ENCODE results near the gene MIS18BP1. TPM values are rescaled to one million over a fixed set of nuclear protein-coding genes. Genes with fewer than 3 reads are reported as not detected.

Gene MIS18BP1
- total RNA-seq, 1 experiment from 2014 or later = 38.4 TPM

DNA sequence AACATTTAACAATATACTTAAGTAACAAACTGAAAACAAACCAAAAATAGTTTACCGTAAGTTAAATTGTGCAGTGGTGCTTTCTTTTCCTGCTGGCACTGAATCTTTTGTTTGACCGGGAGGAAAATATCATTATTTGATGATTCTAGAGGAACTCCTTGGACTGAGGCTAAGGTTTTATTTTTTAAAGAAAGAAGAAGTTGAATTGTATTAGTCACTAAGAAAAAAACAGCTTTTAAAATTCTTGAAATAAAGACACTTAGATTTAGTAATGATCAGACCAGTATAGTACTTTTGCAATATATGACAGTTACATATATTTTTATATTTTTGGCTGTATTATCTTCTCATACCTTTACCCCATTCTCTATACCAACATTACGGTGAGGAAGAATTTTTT, 10.3 kb downstream of the MIS18BP1 start:
- DNase-seq = no peak
- POLR2A ChIA-PET = no interaction called here
- H3K36me3 ChIP-seq (ENCODE audit: control insufficient read depth, insufficient read depth, low read length) = no peaks in the 10 kb centered on the region
- no TSS peak for BruUV-seq (replicated peaks)
- Mint-ChIP-seq H3K36me3 (ENCODE audit: insufficient read depth, unreplicated experiment) (peaks cover 10% of the 10 kb centered on the region), H3K9me3 (ENCODE audit: unreplicated experiment) (no peaks in the 10 kb centered on the region), H3K4me3 (ENCODE audit: unreplicated experiment) (no peak overlapping the region), H3K4me1 (ENCODE audit: low read depth, unreplicated experiment) (peaks cover 7% of the 10 kb centered on the region), H3K27me3 (ENCODE audit: insufficient read depth, unreplicated experiment) (no peaks in the 10 kb centered on the region), H3K27ac (ENCODE audit: unreplicated experiment) (no peak overlapping the region)
- no peak overlapping the region for H3K4me3 ChIP-seq (ENCODE audit: low read depth, low read length)
- TF ChIP-seq, protein P1, sequence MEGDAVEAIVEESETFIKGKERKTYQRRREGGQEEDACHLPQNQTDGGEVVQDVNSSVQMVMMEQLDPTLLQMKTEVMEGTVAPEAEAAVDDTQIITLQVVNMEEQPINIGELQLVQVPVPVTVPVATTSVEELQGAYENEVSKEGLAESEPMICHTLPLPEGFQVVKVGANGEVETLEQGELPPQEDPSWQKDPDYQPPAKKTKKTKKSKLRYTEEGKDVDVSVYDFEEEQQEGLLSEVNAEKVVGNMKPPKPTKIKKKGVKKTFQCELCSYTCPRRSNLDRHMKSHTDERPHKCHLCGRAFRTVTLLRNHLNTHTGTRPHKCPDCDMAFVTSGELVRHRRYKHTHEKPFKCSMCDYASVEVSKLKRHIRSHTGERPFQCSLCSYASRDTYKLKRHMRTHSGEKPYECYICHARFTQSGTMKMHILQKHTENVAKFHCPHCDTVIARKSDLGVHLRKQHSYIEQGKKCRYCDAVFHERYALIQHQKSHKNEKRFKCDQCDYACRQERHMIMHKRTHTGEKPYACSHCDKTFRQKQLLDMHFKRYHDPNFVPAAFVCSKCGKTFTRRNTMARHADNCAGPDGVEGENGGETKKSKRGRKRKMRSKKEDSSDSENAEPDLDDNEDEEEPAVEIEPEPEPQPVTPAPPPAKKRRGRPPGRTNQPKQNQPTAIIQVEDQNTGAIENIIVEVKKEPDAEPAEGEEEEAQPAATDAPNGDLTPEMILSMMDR (IDR thresholded peaks at IDR 0.05; ENCODE audit: insufficient read depth in 1 of 2, low read depth in 1 of 2, low read length in 1 of 2, severe bottlenecking in 1 of 2, unreplicated experiment in 1 of 2) = no peak
- peaks cover 3% of the 10 kb centered on the region; the same call in 1 of the 2 replicates for H3K4me1 ChIP-seq
- intact Hi-C loops (cut with micrococcal nuclease; ENCODE audit: unreplicated experiment) = no loop called here
- no peaks in the 10 kb centered on the region for H3K9me3 ChIP-seq
- CTCF ChIA-PET = no interaction called here
- no peaks in the 10 kb centered on the region for H3K27me3 ChIP-seq (replicated peaks; ENCODE audit: control insufficient read depth, insufficient read depth, low read length)

GRCh38 chr14:45238988-45239387, 14.0 kb downstream of the MIS18BP1 start:
- Mint-ChIP-seq H3K27me3 (ENCODE audit: insufficient read depth, unreplicated experiment) (no peaks in the 10 kb centered on the region), H3K36me3 (ENCODE audit: insufficient read depth, unreplicated experiment) (peaks cover 23% of the 10 kb centered on the region), H3K4me1 (ENCODE audit: low read depth, unreplicated experiment) (peaks cover 7% of the 10 kb centered on the region), H3K27ac (ENCODE audit: unreplicated experiment) (no peak overlapping the region), H3K4me3 (ENCODE audit: unreplicated experiment) (no peak overlapping the region), H3K9me3 (ENCODE audit: unreplicated experiment) (no peaks in the 10 kb centered on the region)
- Histone ChIP-seq H3K9me3 (no peaks in the 10 kb centered on the region), H3K27me3 (replicated peaks; ENCODE audit: control insufficient read depth, insufficient read depth, low read length) (no peaks in the 10 kb centered on the region), H3K36me3 (ENCODE audit: control insufficient read depth, insufficient read depth, low read length) (no peaks in the 10 kb centered on the region), H3K4me3 (ENCODE audit: low read depth, low read length) (no peak overlapping the region), H3K4me1 (no peaks in the 10 kb centered on the region)
- TF ChIP-seq, protein P1 (IDR thresholded peaks at IDR 0.05; ENCODE audit: insufficient read depth in 1 of 2, low read depth in 1 of 2, low read length in 1 of 2, severe bottlenecking in 1 of 2, unreplicated experiment in 1 of 2) = no peak
- intact Hi-C loops (cut with micrococcal nuclease; ENCODE audit: unreplicated experiment) = no loop called here
- ChIA-PET CTCF (no interaction called here), POLR2A (no interaction called here)
- no TSS peak for BruUV-seq (replicated peaks)
- DNase-seq = no peak

DNA sequence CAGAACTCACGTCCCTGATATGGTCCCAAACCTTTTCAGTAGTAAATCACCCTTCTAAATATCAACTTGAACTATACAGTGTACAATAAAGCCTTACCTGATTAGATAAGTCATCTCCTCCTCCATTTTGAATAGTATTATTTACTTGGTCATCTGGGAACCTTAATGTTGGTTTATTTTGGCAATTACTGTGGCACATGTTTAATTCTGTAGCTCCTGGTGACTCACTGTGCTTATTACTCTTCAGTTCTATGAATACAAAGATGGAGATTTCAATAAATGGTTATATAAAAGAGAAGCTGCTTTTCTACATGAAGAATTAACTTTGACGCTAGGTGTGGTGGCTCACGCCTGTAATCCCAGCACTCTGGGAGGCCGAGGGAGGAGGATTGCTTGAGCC, 25.4 kb downstream of the MIS18BP1 start:
- no peak for DNase-seq
- H3K36me3 ChIP-seq (ENCODE audit: control insufficient read depth, insufficient read depth, low read length) = no peaks in the 10 kb centered on the region
- H3K27me3 ChIP-seq (replicated peaks; ENCODE audit: control insufficient read depth, insufficient read depth, low read length) = no peaks in the 10 kb centered on the region
- no peaks in the 10 kb centered on the region for H3K27me3 Mint-ChIP-seq (ENCODE audit: insufficient read depth, unreplicated experiment)
- H3K36me3 Mint-ChIP-seq (ENCODE audit: insufficient read depth, unreplicated experiment) = peaks cover 68% of the 10 kb centered on the region
- no peaks in the 10 kb centered on the region for H3K9me3 Mint-ChIP-seq (ENCODE audit: unreplicated experiment)
- ChIA-PET POLR2A (no interaction called here), CTCF (no interaction called here)
- intact Hi-C loops (cut with micrococcal nuclease; ENCODE audit: unreplicated experiment) = no loop called here
- no peaks in the 10 kb centered on the region for H3K4me1 ChIP-seq
- H3K4me3 ChIP-seq (ENCODE audit: low read depth, low read length) = no peak overlapping the region
- no peaks in the 10 kb centered on the region for H3K4me1 Mint-ChIP-seq (ENCODE audit: low read depth, unreplicated experiment)
- no peaks in the 10 kb centered on the region for H3K9me3 ChIP-seq
- H3K4me3 Mint-ChIP-seq (ENCODE audit: unreplicated experiment) = no peak overlapping the region
- TF ChIP-seq, protein P1 (IDR thresholded peaks at IDR 0.05; ENCODE audit: insufficient read depth in 1 of 2, low read depth in 1 of 2, low read length in 1 of 2, severe bottlenecking in 1 of 2, unreplicated experiment in 1 of 2) = no peak
- BruUV-seq (replicated peaks) = no TSS peak
- no peak overlapping the region for H3K27ac Mint-ChIP-seq (ENCODE audit: unreplicated experiment)
